B cell (primary cell): ENCODE data around the gene NCOA5. TPM values are rescaled to one million over a fixed set of nuclear protein-coding genes. Genes with fewer than 3 reads are reported as not detected.

Experiments
- ATAC-seq: fragments of 200-7000 bp; cut with Tn5 transposase; one replicate; pipeline ENCODE4 v1.10.0; 2021; ENCODE audit warnings: low read depth, mild to moderate bottlenecking, moderate number of reproducible peaks, moderate library complexity
- CTCF ChIA-PET: fragments of 350-600 bp; sonication (Branson Sonifier 250); formaldehyde crosslinking; loops from one replicate; lab custom pipeline; 2021; ENCODE audit warnings: antibody characterized with exemption, inconsistent platforms; lab: Charles Lee
- POLR2A ChIA-PET: fragments of 350-600 bp; sonication (Branson Sonifier 250); formaldehyde crosslinking; loops from one replicate; lab custom pipeline; 2021; ENCODE audit warnings: antibody characterized with exemption; lab: Charles Lee
- DNase-seq: peaks from one replicate; pipeline ENCODE4 v3.0.0; 2013
- H2AFZ ChIP-seq: 2 replicates; pipeline ENCODE4 v1.6.1; 2012; ENCODE audit warnings: mild to moderate bottlenecking, low read depth, low read length; ENCODE audit not compliant: insufficient read depth, poor library complexity, severe bottlenecking
- H3K27ac ChIP-seq, 2 donors: 1 replicate in 1 of 2; 2 replicates in 1 of 2; pipeline ENCODE4 v1.5.1; 2012 to 2013; ENCODE audit warnings: low read length in 2 of 2, mild to moderate bottlenecking in 2 of 2, moderate library complexity in 1 of 2
- H3K27me3 ChIP-seq, 4 experiments: fragments of 200-600 bp in 1 of 4; sonication (generic) in 1 of 4; replicated peaks in 1 of 4; 1 replicate in 2 of 4; 2 replicates in 2 of 4; pipeline versions ENCODE4 v1.6.1 to v1.7.0; 2013 to 2016; ENCODE audit warnings: low read length in 3 of 4, mild to moderate bottlenecking in 2 of 4, mixed read lengths in 1 of 4, moderate library complexity in 1 of 4; ENCODE audit not compliant: insufficient read depth in 4 of 4, control insufficient read depth in 3 of 4; ENCODE audit errors: control extremely low read depth in 1 of 4
- H3K36me3 ChIP-seq, 2 experiments: replicated peaks in 1 of 2; 1 replicate in 1 of 2; 2 replicates in 1 of 2; pipeline versions ENCODE4 v1.6.1 to v1.7.1; 2013; ENCODE audit warnings: low read length in 1 of 2; ENCODE audit not compliant: insufficient read depth in 2 of 2, control insufficient read depth in 1 of 2; ENCODE audit errors: control extremely low read depth in 1 of 2, extremely low read depth in 1 of 2
- H3K4me1 ChIP-seq, 2 donors: fragments of 200-600 bp in 1 of 2; sonication (generic) in 1 of 2; 1 replicate in 1 of 2; 2 replicates in 1 of 2; pipeline versions ENCODE4 v1.5.1 to v1.6.1; 2013 to 2017; ENCODE audit warnings: low read length in 2 of 2; ENCODE audit not compliant: control insufficient read depth in 2 of 2, insufficient read depth in 2 of 2
- H3K4me2 ChIP-seq: replicated peaks from 2 replicates; pipeline ENCODE3; 2012; ENCODE audit warnings: mild to moderate bottlenecking, low read depth, low read length; ENCODE audit not compliant: poor library complexity, severe bottlenecking
- H3K4me3 ChIP-seq, 5 experiments: fragments of 200-600 bp in 1 of 5; sonication (generic) in 1 of 5; 1 replicate in 3 of 5; 2 replicates in 2 of 5; pipeline versions ENCODE4 v1.5.1 to v1.7.0; 2011 to 2016; ENCODE audit warnings: low read length in 4 of 5, mild to moderate bottlenecking in 4 of 5, low read depth in 2 of 5, control low read depth in 1 of 5, moderate library complexity in 1 of 5; ENCODE audit not compliant: insufficient read depth in 1 of 5; ENCODE audit errors: control extremely low read depth in 1 of 5, extremely low read depth in 1 of 5
- H3K79me2 ChIP-seq: fragments of 200-600 bp; sonication (generic); one replicate; pipeline ENCODE4 v1.6.0; 2016; ENCODE audit warnings: low read length; ENCODE audit not compliant: control insufficient read depth, insufficient read depth
- H3K9ac ChIP-seq: fragments of 200-600 bp; sonication (generic); 2 replicates; pipeline ENCODE4 v1.6.1; 2017; ENCODE audit warnings: mild to moderate bottlenecking, low read length, moderate library complexity
- H3K9me3 ChIP-seq, 3 donors: one replicate each; pipeline versions ENCODE4 v1.6.1 to v1.7.1; 2013; ENCODE audit warnings: low read length in 2 of 3; ENCODE audit not compliant: control insufficient read depth in 2 of 3, insufficient read depth in 1 of 3; ENCODE audit errors: control extremely low read depth in 1 of 3
- H4K20me1 ChIP-seq: 2 replicates; pipeline ENCODE4 v1.6.0; 2012; ENCODE audit warnings: mild to moderate bottlenecking, low read length; ENCODE audit not compliant: insufficient read depth, control insufficient read depth, poor library complexity, severe bottlenecking
- H3K27ac Mint-ChIP-seq: one replicate; pipeline ENCODE4 v1.8.0; 2021; ENCODE audit warnings: mixed read lengths
- H3K27me3 Mint-ChIP-seq: one replicate; pipeline ENCODE4 v1.8.0; 2021; ENCODE audit warnings: mixed read lengths
- H3K4me1 Mint-ChIP-seq: one replicate; pipeline ENCODE4 v1.8.0; 2021; ENCODE audit warnings: mixed read lengths
- H3K4me3 Mint-ChIP-seq: one replicate; pipeline ENCODE4 v1.8.0; 2021; ENCODE audit warnings: mixed read lengths
- H3K9me3 Mint-ChIP-seq: one replicate; pipeline ENCODE4 v1.8.0; 2022; ENCODE audit warnings: mixed read lengths; ENCODE audit not compliant: insufficient read depth
- CTCF ChIP-seq: fragments of 200-600 bp; IDR thresholded peaks from one replicate; pipeline ENCODE4 v1.8.0; 2022; ENCODE audit warnings: antibody characterized with exemption, mild to moderate bottlenecking
- EZH2 ChIP-seq: IDR thresholded peaks from 2 replicates; pipeline ENCODE4 v1.6.1; 2012; ENCODE audit warnings: borderline replicate concordance, low read depth, mild to moderate bottlenecking, moderate library complexity, low read length; ENCODE audit not compliant: insufficient read depth, poor library complexity, severe bottlenecking
- WGBS: methylation state at CpG from one replicate; pipeline ENCODE4 v1.1.5; 2013; ENCODE audit warnings: missing lambda C conversion rate; ENCODE audit not compliant: insufficient coverage; 5-methylcytosine and 5-hydroxymethylcytosine counted together
- intact Hi-C: fragments of 100-400 bp; cut with micrococcal nuclease; formaldehyde crosslinking; loops from one replicate; pipeline ENCODE4 v1.10.0; 2022
- polyA plus RNA-seq: library from polyadenylated mRNA; depleted of rRNA; stranded (reverse); fragments of >200 nt; gene quantifications from 2 replicates; pipeline ENCODE4 v1.2.3, GENCODE V29; 2012
- total RNA-seq, 2 donors: library from RNA; stranded (reverse); fragments of 120-200 nt in 1 of 2; gene quantifications; 1 replicate in 1 of 2; 2 replicates in 1 of 2; pipeline versions ENCODE4 v1.2.3 to v1.2.4, GENCODE V29; 2013 to 2022

Gene NCOA5
- total and polyA plus RNA-seq, 2 donors (not counting 1 experiment from before 2014, with no cell fraction given) = 26.0 to 41.6 TPM

GRCh38 chr20:46077642-46078305 is 12.0 kb downstream of the NCOA5 start:
- Mint-ChIP-seq H3K27me3 (no peaks in the 10 kb centered on the region), H3K27ac (no peak overlapping the region), H3K9me3 (no peaks in the 10 kb centered on the region), H3K4me1 (peaks cover 24% of the 10 kb centered on the region), H3K4me3 (no peak overlapping the region)
- DNase-seq = no peak
- TF ChIP-seq EZH2 = no peak
- no peak for TF ChIP-seq CTCF
- Histone ChIP-seq H3K9ac (no peak overlapping the region), H3K36me3 (peaks cover 4 to 62% of the 10 kb centered on the region in 2 experiments), H3K79me2 (peaks cover 62% of the 10 kb centered on the region), H3K4me3 (no peak overlapping the region), H3K4me2 (no peak overlapping the region), H3K27ac (no peak overlapping the region), H3K9me3 (no peaks in the 10 kb centered on the region), H3K27me3 (no peaks in the 10 kb centered on the region), H2AFZ (no peak overlapping the region), H4K20me1 (peaks cover 94% of the 10 kb centered on the region), H3K4me1 (no peaks in the 10 kb centered on the region)
- ChIA-PET POLR2A (no interaction called here), CTCF (interaction anchor here (0.5 to 1.0 kb wide), 2 partner anchors 49 to 51 kb away, joined by 3 read pairs; no protein-coding TSS in a partner anchor)
- intact Hi-C loops = no loop called here
- 100% methylated on average over 2 of the region's 8 CpGs for WGBS
- ATAC-seq = no peak

- Histone ChIP-seq H3K27me3 (no peaks in the 10 kb centered on the region), H3K9ac (no peak overlapping the region), H2AFZ (no peak overlapping the region), H3K4me3 (no peak overlapping the region), H4K20me1 (peaks cover 91% of the 10 kb centered on the region), H3K9me3 (no peaks in the 10 kb centered on the region), H3K4me2 (no peak overlapping the region), H3K27ac (no peak overlapping the region), H3K36me3 (peaks cover 4 to 63% of the 10 kb centered on the region in 2 experiments), H3K79me2 (peaks cover 61% of the 10 kb centered on the region), H3K4me1 (no peaks in the 10 kb centered on the region)
- Mint-ChIP-seq H3K4me1 (peaks cover 17% of the 10 kb centered on the region), H3K27ac (no peak overlapping the region), H3K9me3 (no peaks in the 10 kb centered on the region), H3K27me3 (no peaks in the 10 kb centered on the region), H3K4me3 (no peak overlapping the region)
- ChIA-PET POLR2A (no interaction called here), CTCF (interaction anchor here (1.2 kb wide), 1 partner anchor 10 kb away, joined by 3 read pairs; no protein-coding TSS in a partner anchor)
- no peak for DNase-seq
- ATAC-seq = no peak
- TF ChIP-seq CTCF (no peak), EZH2 (no peak)
- no CpG with 5 or more reads among the region's 7 CpGs for WGBS
- intact Hi-C loops = no loop called here
These were observed 13.0 kb downstream of the NCOA5 start for GRCh38 chr20:46076806-46077205.
